Measurements from ENCODE around the gene CTNNBIP1. TPM values are rescaled to one million over a fixed set of nuclear protein-coding genes. Genes with fewer than 3 reads are reported as not detected.
A peak's percentile ranks its signal among the peaks of the same experiment; 100 is the strongest.

Gene CTNNBIP1
- total and polyA plus RNA-seq, 9 of the 15 experiments (the other 6 are each of a cell fraction or from before 2014, with no cell fraction given) = 0.65 to 29.2 (median 14.7) TPM

DNA sequence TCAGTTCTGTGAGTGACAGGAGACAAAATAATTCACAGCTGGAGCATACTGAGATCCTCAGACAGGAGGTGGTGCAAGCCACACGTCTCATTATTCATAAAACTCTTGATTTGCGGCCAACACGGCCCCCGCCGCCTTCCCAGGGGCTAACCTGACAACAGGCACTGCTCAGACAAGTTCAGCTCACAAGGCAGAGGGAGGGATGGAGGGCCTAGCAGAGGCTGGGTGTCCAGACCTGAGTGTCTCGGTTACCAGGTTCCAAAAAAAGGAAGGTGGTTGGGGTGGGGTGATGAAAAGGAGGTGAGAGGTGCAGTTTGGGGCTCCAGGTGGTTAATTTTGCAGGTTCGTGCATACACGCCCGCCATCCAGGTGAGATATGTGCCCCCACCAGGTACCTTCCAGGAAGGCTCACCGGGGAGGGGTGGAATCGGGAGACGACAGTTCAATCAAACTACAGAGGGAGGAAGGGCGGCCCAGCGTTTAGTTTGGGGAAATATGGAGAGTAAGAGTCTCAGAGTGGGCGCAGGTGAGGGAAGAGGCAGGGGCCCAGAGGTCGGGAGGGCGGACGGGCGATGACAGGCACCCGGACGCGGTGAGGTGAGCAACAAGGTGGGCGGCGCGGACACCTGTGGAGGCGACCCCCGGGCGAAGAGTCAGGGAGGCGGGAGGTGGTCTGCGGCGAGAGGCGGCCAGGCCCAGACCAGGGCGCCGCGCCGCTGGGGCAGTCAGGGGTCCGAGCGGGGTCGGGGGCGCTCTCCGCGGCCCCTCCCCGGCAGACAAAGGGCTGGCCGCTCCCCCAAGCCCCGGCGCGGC lies 629 bp downstream of the CTNNBIP1 start (continued):
- TF ChIP-seq, protein P1, sequence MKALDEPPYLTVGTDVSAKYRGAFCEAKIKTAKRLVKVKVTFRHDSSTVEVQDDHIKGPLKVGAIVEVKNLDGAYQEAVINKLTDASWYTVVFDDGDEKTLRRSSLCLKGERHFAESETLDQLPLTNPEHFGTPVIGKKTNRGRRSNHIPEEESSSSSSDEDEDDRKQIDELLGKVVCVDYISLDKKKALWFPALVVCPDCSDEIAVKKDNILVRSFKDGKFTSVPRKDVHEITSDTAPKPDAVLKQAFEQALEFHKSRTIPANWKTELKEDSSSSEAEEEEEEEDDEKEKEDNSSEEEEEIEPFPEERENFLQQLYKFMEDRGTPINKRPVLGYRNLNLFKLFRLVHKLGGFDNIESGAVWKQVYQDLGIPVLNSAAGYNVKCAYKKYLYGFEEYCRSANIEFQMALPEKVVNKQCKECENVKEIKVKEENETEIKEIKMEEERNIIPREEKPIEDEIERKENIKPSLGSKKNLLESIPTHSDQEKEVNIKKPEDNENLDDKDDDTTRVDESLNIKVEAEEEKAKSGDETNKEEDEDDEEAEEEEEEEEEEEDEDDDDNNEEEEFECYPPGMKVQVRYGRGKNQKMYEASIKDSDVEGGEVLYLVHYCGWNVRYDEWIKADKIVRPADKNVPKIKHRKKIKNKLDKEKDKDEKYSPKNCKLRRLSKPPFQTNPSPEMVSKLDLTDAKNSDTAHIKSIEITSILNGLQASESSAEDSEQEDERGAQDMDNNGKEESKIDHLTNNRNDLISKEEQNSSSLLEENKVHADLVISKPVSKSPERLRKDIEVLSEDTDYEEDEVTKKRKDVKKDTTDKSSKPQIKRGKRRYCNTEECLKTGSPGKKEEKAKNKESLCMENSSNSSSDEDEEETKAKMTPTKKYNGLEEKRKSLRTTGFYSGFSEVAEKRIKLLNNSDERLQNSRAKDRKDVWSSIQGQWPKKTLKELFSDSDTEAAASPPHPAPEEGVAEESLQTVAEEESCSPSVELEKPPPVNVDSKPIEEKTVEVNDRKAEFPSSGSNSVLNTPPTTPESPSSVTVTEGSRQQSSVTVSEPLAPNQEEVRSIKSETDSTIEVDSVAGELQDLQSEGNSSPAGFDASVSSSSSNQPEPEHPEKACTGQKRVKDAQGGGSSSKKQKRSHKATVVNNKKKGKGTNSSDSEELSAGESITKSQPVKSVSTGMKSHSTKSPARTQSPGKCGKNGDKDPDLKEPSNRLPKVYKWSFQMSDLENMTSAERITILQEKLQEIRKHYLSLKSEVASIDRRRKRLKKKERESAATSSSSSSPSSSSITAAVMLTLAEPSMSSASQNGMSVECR (CRISPR knock-in tag; IDR thresholded peaks at IDR 0.05) = peak; percentile 34
- TF ChIP-seq IRF2 (CRISPR knock-in tag; IDR thresholded peaks at IDR 0.05) = no peak
- TF ChIP-seq GATAD2A (IDR thresholded peaks at IDR 0.05) = peak; percentile 80; the same call in 1 of the 2 replicates
- TF ChIP-seq, protein P2, sequence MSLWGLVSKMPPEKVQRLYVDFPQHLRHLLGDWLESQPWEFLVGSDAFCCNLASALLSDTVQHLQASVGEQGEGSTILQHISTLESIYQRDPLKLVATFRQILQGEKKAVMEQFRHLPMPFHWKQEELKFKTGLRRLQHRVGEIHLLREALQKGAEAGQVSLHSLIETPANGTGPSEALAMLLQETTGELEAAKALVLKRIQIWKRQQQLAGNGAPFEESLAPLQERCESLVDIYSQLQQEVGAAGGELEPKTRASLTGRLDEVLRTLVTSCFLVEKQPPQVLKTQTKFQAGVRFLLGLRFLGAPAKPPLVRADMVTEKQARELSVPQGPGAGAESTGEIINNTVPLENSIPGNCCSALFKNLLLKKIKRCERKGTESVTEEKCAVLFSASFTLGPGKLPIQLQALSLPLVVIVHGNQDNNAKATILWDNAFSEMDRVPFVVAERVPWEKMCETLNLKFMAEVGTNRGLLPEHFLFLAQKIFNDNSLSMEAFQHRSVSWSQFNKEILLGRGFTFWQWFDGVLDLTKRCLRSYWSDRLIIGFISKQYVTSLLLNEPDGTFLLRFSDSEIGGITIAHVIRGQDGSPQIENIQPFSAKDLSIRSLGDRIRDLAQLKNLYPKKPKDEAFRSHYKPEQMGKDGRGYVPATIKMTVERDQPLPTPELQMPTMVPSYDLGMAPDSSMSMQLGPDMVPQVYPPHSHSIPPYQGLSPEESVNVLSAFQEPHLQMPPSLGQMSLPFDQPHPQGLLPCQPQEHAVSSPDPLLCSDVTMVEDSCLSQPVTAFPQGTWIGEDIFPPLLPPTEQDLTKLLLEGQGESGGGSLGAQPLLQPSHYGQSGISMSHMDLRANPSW (CRISPR knock-in tag; IDR thresholded peaks at IDR 0.05) = no peak
- TF ChIP-seq RBM39 (optimal IDR thresholded peaks at IDR 0.05; ENCODE audit: low read depth, low read length) = no peak
- TF ChIP-seq ZNF263 (CRISPR knock-in tag; IDR thresholded peaks at IDR 0.05; ENCODE audit: borderline replicate concordance) = 0 out of 2 replicates have a peak, but pooled peaks have one; percentile 43
- TF ChIP-seq, protein P3, sequence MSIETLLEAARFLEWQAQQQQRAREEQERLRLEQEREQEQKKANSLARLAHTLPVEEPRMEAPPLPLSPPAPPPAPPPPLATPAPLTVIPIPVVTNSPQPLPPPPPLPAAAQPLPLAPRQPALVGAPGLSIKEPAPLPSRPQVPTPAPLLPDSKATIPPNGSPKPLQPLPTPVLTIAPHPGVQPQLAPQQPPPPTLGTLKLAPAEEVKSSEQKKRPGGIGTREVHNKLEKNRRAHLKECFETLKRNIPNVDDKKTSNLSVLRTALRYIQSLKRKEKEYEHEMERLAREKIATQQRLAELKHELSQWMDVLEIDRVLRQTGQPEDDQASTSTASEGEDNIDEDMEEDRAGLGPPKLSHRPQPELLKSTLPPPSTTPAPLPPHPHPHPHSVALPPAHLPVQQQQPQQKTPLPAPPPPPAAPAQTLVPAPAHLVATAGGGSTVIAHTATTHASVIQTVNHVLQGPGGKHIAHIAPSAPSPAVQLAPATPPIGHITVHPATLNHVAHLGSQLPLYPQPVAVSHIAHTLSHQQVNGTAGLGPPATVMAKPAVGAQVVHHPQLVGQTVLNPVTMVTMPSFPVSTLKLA (conservative IDR thresholded peaks at IDR 0.05) = peak in 1 of 2 experiments; percentile 18; a peak in 1 of 4 replicates
- 0 out of 2 replicates have a peak, but pooled peaks have one; percentile 52 for TF ChIP-seq OTX1 (CRISPR knock-in tag; IDR thresholded peaks at IDR 0.05)
- TF ChIP-seq, protein P4, sequence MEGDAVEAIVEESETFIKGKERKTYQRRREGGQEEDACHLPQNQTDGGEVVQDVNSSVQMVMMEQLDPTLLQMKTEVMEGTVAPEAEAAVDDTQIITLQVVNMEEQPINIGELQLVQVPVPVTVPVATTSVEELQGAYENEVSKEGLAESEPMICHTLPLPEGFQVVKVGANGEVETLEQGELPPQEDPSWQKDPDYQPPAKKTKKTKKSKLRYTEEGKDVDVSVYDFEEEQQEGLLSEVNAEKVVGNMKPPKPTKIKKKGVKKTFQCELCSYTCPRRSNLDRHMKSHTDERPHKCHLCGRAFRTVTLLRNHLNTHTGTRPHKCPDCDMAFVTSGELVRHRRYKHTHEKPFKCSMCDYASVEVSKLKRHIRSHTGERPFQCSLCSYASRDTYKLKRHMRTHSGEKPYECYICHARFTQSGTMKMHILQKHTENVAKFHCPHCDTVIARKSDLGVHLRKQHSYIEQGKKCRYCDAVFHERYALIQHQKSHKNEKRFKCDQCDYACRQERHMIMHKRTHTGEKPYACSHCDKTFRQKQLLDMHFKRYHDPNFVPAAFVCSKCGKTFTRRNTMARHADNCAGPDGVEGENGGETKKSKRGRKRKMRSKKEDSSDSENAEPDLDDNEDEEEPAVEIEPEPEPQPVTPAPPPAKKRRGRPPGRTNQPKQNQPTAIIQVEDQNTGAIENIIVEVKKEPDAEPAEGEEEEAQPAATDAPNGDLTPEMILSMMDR (IDR thresholded peaks at IDR 0.05 in 2 of 3, conservative IDR thresholded peaks at IDR 0.05 in 1 of 3; ENCODE audit: insufficient read depth in 2 of 3, low read depth in 1 of 3, low read length in 3 of 3) = peak in 2 of 3 experiments; percentile 14; a peak in 1 of 6 replicates
- no peak for TF ChIP-seq HNRNPLL (IDR thresholded peaks at IDR 0.05; ENCODE audit: low read depth, low read length, poor library complexity, severe bottlenecking)
- TF ChIP-seq, protein P5, sequence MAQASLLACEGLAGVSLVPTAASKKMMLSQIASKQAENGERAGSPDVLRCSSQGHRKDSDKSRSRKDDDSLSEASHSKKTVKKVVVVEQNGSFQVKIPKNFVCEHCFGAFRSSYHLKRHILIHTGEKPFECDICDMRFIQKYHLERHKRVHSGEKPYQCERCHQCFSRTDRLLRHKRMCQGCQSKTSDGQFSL (CRISPR knock-in tag; IDR thresholded peaks at IDR 0.05) = peak; percentile 64; the same call in 1 of the 2 replicates
- TF ChIP-seq, protein P5 (tag; IDR thresholded peaks at IDR 0.05) = no peak
- no peak for TF ChIP-seq HDAC8 (tag; IDR thresholded peaks at IDR 0.05)
